GM06990 (cell line): ENCODE measurements around the gene ENPP7.

Source experiments
- DNase-seq: peaks from one replicate; pipeline ENCODE4 v3.0.0-alpha.2; 2011; ENCODE audit not compliant: insufficient read length; ENCODE audit errors: extremely low read depth
- H3K27me3 ChIP-seq: replicated peaks from 2 replicates; pipeline ENCODE4 v1.6.0; 2011; ENCODE audit warnings: low read length; ENCODE audit not compliant: control insufficient read depth, insufficient read depth
- H3K36me3 ChIP-seq: 2 replicates; pipeline ENCODE4 v1.5.1; 2011; ENCODE audit warnings: low read length; ENCODE audit not compliant: control insufficient read depth, insufficient read depth
- H3K4me3 ChIP-seq: replicated peaks from 2 replicates; pipeline ENCODE4 v1.5.1; 2011; ENCODE audit warnings: low read depth, mild to moderate bottlenecking, control low read depth, low read length
- CTCF ChIP-seq: IDR thresholded peaks from 2 replicates; pipeline ENCODE4 v1.5.1; 2011; ENCODE audit warnings: low read length, control low read depth, mild to moderate bottlenecking, inconsistent platforms; ENCODE audit not compliant: insufficient read depth, poor library complexity, severe bottlenecking

Gene ENPP7

GRCh38 chr17:79738643-79739042, 7.9 kb downstream of the ENPP7 start:
- no peaks in the 10 kb centered on the region; the same call in 1 of the 2 replicates for H3K36me3 ChIP-seq
- no peak overlapping the region for H3K4me3 ChIP-seq
- TF ChIP-seq CTCF: no peak
- H3K27me3 ChIP-seq: no peaks in the 10 kb centered on the region; the same call in 1 of the 2 replicates
- DNase-seq: no peak

GRCh38 chr17:79739148-79740062, 8.7 kb downstream of the ENPP7 start:
- no peak for TF ChIP-seq CTCF
- Histone ChIP-seq H3K36me3 (no peaks in the 10 kb centered on the region; the same call in 1 of the 2 replicates), H3K27me3 (no peaks in the 10 kb centered on the region; the same call in 1 of the 2 replicates), H3K4me3 (no peak overlapping the region)
- no peak for DNase-seq

- Histone ChIP-seq H3K4me3 (no peak overlapping the region), H3K27me3 (no peaks in the 10 kb centered on the region; the same call in 1 of the 2 replicates), H3K36me3 (no peaks in the 10 kb centered on the region; the same call in 1 of the 2 replicates)
- TF ChIP-seq CTCF: no peak
- DNase-seq: no peak
These were observed 9.7 kb downstream of the ENPP7 start for GRCh38 chr17:79740413-79740812.

GRCh38 chr17:79741401-79741750, 10.6 kb downstream of the ENPP7 start:
- no peak for TF ChIP-seq CTCF
- Histone ChIP-seq H3K27me3 (no peaks in the 10 kb centered on the region; the same call in 1 of the 2 replicates), H3K36me3 (no peaks in the 10 kb centered on the region), H3K4me3 (no peak overlapping the region)
- DNase-seq: no peak

GRCh38 chr17:79741751-79742588, 11.2 kb downstream of the ENPP7 start:
- peak; percentile 93 for TF ChIP-seq CTCF

More at GRCh38 chr17:79741751-79742588, 11.2 kb downstream of the ENPP7 start:
- peak; percentile 74 for DNase-seq
- Histone ChIP-seq H3K4me3 (no peak overlapping the region), H3K27me3 (no peaks in the 10 kb centered on the region; the same call in 1 of the 2 replicates), H3K36me3 (no peaks in the 10 kb centered on the region)
